ENCODE measurements around the gene WDFY3.

DNA sequence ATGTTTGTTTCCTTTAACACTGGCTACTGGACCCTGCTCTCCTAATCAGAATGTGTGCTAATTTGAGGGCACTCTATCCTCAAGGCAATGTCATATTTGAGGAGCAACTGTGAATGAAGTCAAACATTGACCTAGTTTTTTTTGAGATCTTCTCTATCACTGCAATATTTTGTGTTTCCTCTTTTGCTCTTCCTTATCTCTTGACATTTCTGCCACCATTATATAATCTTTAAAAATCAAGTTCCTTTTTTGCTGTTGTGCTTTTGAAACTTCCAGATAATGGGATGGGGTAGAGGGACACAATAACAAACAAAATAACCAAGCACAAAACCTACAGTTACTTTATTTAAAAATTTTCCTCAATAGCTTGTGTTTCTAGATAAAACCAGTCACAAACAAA, 7.4 kb upstream of the WDFY3 start:
- TF ChIP-seq CEBPB (IDR thresholded peaks at IDR 0.05; ENCODE audit: low read depth, low read length) (no peak), CTCF (conservative IDR thresholded peaks at IDR 0.05; ENCODE audit: low read depth, low read length) (no peak), POLR2A (IDR thresholded peaks at IDR 0.05; ENCODE audit: low read depth, low read length) (no peak), FOS (IDR thresholded peaks at IDR 0.05; ENCODE audit: low read depth, low read length) (no peak), SMC3 (IDR thresholded peaks at IDR 0.05; ENCODE audit: low read depth, low read length) (no peak), CHD1 (IDR thresholded peaks at IDR 0.05; ENCODE audit: low read depth, low read length) (no peak)
